T follicular helper cell (primary cell): ENCODE measurements around the gene DDX31.
A peak's percentile ranks its signal among the peaks of the same experiment; 100 is the strongest.
"Not testable (repeated sequence)": the region's sequence is repeated elsewhere in the genome, so short reads cannot be mapped to it uniquely, and the experiment has no call there.

Source experiments
- DNase-seq: peaks from one replicate; pipeline ENCODE4 v3.0.0-alpha.2; 2020; ENCODE audit warnings: low read depth

DDX31 gene

DNA sequence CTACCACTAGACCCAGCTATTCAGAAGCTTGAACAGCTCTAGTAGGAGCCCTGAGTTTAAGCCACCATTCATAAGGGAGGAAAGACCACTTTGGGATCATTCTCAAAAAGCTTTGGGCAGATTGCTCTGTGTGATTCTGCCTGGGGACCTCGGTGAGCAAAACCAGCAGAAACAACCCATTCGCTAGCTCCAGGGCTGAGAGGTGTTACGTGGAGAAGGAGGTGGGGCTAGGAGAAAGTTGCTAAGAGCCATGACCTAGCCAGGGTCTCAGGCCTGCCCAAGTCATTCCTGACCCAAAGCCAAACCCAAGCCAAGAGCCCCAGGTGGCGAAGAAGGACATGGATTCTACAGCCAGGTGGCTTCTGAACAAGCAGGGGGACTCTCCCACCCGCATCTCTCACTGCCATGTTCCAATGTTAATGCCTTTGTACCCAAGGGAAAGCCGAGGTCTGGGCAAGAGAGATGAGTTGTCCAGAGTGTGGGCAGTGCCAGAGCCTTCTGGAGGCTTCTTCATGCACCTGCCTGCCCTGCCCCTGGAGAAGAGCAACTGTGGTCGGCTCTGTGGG lies 91.3 kb downstream of the DDX31 start:
- DNase-seq: no peak

DNA sequence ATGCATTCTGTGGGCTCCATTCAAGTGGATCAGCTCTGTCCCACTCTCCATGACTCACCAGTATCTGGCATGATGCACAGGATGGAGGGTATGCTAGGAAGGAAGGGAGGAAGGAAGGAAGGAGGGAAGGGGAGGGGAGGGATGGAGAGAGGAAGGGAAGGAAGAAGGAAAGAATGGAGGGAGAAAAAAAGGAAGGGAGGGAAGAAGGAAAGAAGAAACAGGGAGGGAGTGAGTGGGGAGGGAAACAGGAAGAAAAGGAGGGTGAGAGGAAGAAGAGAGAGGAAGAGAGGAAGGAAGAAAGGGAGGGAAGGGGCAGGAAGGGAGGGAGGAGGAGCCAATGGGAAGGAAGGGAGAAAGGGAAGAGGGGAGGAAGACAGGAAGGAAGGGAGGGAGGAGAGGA lies 92.7 kb downstream of the DDX31 start:
- no peak for DNase-seq

DNA sequence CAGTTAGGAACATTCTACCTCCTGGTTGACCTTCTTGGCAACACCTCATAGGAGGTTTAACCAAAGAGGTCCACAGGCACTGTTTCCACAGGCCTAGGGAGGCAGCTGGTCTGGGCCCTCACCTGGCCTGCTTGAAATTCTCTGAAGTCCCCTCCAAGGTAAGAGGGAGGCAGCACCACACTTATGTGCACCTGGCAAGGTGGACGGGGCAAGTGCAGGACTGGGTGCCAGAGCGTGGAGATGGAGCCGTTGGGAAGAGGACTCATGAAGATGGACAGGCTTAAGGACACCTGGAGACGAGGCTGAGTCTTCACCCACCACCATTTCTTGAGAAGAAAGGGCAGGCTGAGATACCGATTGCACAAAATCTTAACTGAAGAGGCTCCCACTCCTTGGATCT lies 94.0 kb downstream of the DDX31 start:
- DNase-seq: no peak

DNA sequence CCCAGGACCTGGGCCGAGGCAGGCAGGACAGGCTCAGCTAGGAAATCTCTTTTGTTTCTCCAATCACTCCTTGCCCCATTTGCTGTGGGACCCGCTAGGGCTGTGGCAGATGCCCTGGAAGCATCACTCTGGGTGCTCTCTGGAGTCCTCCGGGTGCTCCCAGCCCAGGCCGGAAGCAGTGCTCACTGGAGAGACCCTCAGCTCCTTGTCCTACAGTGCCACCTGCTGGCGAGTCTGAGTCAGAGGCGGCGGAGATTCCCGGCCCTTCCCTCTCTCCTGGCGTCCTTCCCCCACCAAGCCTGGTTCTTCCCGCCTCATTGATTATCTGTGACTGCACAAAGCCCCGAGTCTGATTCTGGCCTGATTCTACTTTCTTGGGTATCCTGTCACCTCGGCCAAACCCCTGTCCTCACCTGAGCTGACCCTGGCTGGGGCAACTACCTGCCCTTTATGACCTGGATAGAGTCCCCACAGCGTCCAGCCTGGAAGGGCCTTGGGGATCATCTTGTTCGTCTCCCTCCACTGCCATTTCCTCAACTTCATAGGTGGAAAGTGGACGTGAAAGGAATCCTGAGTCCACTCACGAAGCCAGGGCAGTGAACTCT lies 94.7 kb downstream of the DDX31 start:
- peak; percentile 8 for DNase-seq

DNA sequence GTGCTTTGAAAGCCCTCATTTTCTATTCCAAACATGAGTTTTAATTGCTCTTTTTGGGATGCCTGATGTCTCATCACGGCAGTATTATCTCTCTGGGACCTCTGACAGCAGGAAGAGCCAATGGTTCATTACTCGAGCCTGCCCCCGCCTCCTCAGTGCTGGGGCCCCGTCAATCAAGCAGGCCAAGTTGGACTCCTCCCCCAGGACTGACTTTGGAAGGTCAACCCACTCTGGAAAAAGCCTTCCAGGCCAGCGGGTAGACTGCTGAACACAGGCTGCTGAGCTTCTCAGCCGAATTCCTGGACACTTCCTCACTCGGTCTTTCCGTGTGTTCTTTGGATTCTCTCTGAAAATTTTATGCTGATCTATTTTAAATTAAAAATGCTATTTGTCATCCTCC lies 96.9 kb downstream of the DDX31 start:
- no peak for DNase-seq

DNA sequence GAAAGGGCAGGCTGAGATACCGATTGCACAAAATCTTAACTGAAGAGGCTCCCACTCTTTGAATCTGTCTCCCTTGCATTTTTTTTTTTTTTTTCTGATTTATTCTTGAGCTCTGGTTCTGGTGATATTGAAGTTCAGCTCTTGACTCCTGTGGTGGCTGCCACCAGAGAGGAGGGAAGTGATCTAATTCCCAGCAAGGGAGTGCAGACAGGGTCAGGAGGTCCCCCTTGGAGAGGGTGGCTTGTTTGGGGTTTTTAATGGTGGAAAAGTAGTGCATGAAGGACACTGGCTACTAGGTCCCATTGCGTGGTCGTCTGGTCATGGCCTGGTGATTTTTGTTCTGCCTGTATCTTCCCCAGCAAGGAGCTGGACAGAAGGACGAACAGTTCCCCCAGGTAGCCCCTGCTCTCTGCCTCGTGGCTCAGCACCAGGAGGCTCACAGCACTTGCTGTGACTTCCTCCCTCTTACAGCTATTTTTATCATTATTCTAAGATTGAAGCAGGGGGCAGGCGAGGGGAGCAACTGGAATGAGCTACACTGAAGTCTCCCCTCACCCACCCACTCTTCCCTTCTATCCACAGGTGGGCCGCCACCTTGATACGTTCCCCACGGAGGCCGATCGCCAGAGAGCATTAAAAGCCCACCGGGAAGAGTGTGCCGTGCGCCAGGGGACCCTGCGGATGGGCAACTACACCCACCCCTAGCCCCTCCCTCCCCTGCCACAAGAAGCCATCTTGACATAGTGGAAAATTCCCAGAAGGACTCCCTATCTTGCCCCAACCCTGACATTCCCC lies 97.8 kb downstream of the DDX31 start:
- DNase-seq: no peak

DNA sequence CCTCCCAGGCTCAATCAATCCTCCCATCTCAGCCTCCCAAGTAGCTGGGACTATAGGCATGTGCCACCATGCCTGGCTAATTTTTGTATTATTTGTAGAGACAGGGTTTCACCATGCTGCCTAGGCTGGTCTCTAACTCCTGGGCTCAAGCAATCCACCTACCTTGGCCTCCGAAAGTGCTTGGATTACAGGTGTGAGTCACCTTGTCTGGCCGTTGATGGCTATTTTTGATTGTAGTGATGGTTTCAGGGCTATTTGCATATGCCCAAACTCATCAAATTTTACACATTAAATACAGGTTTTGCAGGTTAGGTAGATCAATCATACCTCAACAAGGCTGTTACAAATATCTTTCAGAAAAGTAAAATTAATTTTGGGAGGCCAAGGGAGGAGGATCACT lies 101.0 kb downstream of the DDX31 start:
- not testable (repeated sequence) for DNase-seq

DNA sequence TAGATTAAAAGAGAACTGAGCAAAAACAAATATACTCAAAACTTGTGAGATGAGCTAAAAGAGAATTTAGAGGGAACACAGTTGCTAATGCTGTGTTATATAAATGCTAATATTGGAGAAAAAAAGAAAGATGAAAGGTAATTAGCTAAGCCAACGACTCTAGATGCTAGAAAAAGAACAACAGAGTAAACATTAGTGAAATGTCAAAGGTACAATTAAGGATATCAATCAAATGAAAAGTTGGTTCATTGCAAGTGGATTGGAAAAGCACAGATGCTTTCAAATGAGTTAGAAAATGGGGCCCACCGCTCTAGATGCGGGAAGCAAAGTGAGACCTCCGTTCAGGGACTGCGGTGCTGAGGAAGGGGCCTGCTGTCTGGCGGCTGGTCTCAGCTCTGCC lies 105.3 kb downstream of the DDX31 start:
- DNase-seq: no peak

DNA sequence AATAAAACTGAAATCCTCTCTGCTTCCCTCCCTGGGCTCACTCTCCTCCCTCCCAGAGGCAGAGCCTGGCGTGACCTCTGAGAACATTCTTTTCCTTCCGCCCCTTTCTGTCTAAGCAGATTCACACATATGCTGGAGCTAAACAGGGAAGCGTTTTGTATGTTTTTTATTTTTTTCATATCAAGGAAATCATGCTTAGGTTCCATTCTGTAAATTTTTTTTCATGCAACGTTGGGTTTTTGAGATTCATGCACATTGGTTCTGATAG lies 107.5 kb downstream of the DDX31 start:
- no peak for DNase-seq

DNA sequence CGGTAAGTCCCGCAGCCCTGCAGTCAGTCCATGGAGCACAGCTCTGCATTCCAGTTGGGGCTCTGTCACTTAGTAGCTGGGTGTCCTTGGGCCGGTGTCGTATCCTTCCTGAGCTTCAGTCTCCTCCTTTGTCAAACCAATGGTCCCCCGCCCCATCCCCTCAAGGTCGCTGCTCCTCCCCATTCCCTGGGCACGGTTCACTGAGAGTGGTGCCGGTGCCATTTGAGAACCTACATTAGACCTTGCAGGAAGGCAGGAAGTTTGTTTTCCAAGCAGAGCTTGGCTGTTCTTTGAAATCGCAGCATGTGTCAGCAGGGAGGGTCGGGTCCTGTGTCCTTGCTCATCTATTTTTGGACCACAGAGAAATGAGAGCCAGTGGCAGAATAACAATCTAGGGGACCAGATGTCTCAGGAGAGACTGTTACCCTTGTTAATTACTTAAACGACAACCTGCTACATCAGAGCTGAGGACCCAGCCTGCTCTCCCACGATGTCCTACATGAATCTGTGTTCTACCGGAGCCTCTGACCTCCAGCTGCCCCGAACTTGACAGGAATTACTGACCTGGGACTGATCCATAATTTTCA lies 109.1 kb downstream of the DDX31 start:
- no peak for DNase-seq

DNA sequence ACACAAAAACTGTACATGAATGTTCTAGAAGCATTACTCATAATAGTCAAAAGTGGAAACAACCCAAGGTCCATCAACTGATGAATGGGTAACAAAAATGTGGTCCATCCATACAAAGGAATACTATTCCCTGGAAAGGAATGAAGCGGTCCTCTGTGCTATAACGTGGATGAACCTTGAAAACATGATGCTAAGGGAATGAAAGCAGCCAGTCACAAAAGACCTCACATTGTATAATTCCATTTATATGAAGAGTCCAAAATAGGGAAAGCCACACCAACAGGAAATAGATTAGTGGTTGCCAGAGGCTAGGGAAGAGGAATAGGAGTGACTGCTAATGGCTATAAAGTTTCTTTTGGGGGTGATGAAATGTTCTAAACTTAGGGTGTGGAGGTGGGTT lies 110.1 kb downstream of the DDX31 start:
- DNase-seq: no peak

DNA sequence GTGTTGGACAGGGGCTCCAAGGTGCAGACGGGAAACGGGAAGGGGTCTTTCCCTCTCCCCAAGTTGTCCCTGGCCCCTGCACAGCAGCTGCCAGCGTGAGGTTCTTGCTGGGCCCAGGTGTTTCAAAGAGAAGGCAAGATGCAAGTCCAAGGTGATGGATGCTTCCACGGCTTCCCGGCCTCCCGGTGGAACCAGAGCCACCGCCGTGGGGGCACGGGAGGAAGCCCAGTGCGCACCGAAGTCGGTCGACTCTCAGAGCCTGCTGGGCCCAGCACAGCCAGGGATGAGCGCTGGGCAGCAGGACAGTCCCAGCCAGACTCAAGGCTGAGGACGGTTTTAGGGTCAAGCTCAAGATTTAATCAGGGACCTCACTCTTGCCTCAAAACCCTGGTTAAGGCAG lies 112.6 kb downstream of the DDX31 start:
- DNase-seq: no peak

DNA sequence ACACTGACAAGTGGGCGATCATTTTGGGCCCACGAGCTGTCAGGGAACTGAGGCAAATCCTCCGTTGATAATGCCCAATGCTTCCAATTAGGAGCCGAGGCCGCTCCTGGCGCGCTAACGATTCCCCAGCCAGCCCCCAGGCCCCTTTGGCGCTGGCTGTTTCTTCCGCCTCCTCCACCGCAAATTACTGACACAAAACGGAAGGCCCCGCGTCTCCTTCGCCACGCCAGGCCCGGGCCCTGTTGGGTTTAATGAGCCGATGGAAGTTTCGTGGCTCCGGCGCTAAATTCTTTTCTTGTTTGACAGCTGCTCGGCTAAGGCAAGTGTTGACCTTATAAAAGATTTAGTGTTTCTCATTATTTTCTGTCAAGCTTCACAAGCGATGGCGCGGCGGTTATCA lies 113.1 kb downstream of the DDX31 start:
- no peak for DNase-seq

DNA sequence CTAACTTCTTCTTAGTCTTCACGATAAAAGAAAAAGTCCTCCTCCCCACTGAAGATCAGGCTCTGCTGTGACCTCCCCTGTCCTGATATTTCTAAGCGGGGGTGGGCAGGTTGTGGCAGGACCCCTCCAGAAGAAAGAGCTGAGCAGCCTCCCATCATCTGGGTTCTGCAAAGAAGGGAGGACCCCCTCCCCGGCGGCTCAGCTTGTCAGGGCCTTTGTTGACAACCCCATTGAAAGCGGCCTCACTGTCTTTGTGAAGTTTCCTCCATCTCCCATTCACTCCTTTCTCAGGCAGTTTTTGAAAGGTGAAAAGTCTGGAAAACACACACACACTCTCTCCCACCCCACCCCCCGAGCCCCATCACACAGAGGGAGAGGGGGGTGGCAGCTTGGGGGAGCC lies 113.5 kb downstream of the DDX31 start:
- DNase-seq: no peak

DNA sequence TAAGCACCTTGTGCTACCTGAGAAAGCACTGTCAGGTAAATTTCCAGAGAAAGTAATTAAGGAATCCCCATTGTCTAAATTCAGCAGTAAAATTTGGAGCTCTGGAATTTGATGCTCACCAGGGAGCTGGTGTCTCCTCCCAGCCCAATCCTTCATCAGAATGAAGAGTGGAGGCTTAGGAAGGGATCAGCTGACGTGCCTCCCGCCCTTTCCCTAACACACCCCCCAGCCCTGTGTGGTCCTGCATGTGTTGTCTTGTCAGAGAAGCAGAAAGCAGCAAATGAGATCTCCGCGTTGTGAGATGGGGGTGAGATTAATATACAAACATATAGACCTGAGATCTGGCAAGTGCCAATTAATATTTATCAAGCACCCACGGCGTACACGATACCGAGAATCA lies 114.3 kb downstream of the DDX31 start:
- no peak for DNase-seq

DNA sequence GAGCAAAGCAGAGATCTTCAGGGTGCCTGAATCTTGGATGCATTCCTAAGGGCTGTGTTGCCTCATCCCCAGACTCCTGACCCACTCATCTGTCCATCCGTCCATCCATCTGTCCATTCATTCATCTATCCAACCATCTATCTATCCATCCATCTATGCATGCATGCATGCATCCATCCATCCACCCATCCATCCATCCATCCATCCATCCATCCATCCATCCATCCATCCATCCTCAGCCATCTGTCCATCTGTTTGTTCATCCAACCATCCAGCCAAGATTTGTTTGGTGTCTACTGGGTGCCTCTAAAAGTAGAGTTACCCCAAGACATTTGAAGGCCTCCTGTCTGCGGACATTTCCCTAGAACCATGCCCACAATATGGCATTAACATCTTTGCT lies 115.0 kb downstream of the DDX31 start:
- DNase-seq: no peak

DNA sequence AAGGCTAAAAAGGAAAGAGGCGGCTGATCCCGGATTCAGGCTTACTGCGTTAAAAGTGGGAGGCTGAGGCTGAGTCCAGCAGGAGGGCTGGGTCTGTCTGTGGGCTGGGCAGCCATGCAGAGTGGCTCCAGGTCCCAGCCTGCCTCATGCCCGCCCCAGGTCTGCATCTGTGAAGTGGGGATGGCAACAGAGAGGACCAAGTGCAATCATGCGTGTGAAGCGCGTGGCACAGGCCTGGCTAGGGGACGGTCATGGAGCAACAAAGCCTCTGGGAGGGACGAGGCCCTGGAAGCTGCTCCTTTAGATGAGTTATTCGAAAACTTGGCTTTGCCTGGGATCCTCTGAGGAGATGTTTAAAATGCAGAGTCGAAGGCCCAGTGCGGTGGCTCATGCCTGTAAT lies 117.7 kb downstream of the DDX31 start:
- DNase-seq: no peak

DNA sequence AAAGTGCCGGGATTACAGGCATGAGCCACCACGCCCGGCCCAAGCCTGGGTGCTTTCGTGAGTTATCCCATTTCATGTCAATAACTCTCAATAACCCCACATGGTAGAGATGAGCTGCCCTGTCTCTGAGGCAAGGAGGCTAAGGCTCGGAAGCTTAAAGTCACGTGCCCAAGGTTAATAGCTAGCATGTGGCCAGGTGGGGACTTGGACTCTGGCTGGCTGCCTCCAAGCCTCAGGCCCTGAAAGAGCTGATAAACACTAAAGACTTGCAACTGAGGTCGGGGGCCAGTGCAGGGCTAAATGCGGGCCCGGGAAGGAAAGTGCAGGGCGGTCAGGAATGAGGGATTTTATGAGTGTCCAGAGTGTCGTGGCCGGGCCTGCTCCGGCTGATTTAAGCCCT lies 118.2 kb downstream of the DDX31 start:
- no peak for DNase-seq

DNA sequence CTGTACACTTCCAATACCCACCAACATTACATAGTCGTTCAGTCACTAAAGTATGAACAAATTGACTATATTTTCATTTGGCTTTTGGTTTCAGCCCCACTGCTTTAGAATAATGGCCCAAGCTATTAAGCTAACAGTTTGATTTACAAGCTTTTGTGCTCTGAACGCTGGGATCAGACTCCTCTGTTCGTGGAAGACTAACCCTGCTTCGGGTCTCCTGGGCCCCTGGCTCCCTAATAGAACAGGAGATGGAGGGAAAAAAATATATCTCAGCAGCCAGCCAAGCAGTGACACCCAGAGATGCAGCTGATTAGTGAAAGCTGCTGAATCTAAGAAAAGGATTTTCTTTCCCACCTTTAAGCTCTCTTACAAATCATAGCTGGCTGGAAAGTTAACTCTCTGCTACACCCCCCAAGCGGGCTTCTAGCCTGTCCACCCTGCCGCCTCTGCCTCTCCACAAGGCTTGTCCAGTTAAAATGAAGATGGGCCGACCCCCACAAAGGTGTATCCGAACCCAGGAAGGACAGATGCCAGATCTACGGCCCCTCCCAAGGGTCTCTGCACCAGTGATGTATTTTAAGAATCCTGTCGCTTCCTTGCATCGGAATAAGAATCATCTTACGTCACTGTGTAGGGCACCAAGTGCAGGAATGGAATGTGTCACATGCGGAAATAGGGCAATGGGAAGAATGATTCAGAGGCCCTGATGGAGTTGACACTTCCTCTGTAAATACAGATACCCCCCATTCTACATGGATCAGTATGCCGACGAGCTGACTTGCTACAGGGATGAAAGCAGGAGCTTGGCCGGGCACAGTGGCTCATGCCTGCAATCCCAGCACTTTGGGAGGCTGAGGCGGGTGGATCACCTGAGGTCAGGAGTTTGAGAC lies 120.8 kb downstream of the DDX31 start:
- DNase-seq: no peak

DNA sequence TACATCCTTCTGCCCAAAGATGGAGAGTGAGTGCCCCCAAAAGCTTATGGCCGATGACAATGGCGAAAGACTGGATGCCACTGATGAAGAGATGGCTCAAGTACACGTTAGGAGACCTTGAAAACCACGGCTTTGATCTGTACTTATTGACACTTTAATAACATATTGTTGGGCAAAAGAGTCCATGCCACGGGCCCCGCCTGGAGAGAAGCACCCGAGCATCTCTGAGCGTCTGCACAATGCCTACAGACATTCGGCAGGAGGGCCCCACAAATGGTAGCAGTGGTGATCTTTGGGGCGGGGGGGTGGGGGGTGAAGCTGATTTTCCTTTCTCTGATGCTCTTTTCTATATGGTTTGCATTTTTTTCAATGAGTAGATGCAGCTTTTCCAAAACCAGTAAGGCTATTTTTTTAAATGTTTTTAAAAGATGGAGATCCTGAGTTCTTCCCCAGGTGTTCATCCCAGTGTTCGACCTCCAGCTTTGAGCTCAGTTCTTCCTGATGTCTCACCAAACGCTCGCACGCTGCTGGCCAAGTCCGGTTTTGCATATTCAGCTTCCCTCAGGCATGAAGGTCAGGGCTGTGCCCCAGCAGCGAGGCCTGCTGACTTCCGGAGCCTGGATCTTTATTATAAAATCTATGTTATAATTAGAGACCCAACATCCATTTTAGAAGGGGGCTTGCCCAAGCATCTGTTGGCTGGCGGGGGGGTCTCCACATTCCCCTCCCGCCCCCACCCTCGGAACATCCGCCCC lies 121.6 kb downstream of the DDX31 start:
- DNase-seq: no peak

DNA sequence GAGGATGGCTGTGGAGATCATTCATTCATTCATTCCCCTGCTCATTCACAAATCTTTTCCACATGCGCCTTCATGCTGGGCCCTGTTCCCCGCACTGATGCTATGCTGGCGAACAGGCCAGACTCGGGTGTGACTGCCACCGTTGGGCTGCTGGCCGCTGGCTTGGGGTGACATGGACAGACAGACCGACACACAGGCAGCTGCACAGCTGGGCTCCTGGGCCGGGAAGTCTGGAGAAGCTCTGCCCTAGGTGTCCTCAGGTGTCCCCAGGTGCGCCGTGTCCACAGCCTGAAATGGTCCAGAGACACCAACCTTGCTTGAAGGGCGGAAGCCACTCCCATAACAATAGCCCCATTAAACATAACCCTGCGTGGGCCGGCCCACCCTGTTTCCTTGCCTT lies 122.3 kb downstream of the DDX31 start:
- no peak for DNase-seq

DNA sequence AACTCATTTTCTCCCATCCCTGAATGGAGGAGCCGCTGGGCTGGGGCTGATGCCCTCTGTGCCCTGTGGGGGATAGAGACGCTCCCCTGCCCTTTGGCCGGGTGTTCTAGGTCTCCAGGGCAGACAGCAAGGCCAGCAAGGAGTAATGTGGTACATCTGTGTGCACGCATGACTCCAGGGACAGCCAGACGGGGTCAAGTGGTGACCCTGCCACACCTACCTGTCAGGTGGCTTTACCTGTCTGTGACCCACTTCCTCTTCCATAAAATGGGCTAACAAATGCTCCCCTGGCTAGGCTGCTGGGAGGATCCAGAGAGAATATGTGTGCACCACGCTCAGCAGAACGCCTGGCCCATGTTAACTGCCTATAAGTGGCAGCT lies 122.7 kb downstream of the DDX31 start:
- DNase-seq: no peak
